K562 (cell line): Measurements from ENCODE around the gene MINDY4. TPM values are rescaled to one million over a fixed set of nuclear protein-coding genes. Genes with fewer than 3 reads are reported as not detected.

ENCODE experiments used
- ATAC-seq: fragments of 200-7000 bp; cut with Tn5 transposase; 3 replicates; pipeline ENCODE4 v1.9.1; 2020; ENCODE audit warnings: moderate library complexity
- BruUV-seq: library from RNA; stranded (reverse); fragments of 400-500 nt; replicated peaks from 2 replicates; lab custom pipeline; 2021; lab: Mats Ljungman, UMichigan
- CTCF ChIA-PET: fragments of 300-600 bp; formaldehyde crosslinking; extraction: SDS; loops from one replicate; lab custom pipeline; 2021; ENCODE audit warnings: low intra/inter-chr PET ratio; lab: Yijun Ruan, JAX
- POLR2A ChIA-PET: fragments of 300-600, 350-650 bp; sonication (Branson Sonifier 250); formaldehyde crosslinking; extraction: SDS; loops from one replicate; lab custom pipeline; 2021; ENCODE audit warnings: antibody characterized with exemption, inconsistent platforms; lab: Yijun Ruan, JAX
- DNase-seq, 4 experiments: peaks; one replicate each; pipeline versions ENCODE4 v3.0.0 to v3.0.0-alpha.2; 2011 to 2018; ENCODE audit warnings: low spot score in 3 of 4, mixed read lengths in 3 of 4; ENCODE audit errors: extremely low read depth in 1 of 4
- FAIRE-seq: peaks from 2 replicates; lab custom pipeline; 2011; peaks lifted over from hg19 to GRCh38; lab: Jason Lieb, UNC
- H2AFZ ChIP-seq: 2 replicates; pipeline ENCODE4 v1.6.0; 2011; ENCODE audit warnings: low read depth, low read length, control low read depth, inconsistent platforms
- H3K27ac ChIP-seq: fragments of 200-600 bp; 3 replicates; pipeline ENCODE4 v1.8.0; 2011; ENCODE audit warnings: low read depth, mild to moderate bottlenecking, control low read depth, inconsistent platforms, low read length, moderate library complexity, mixed read lengths; ENCODE audit errors: extremely low read depth
- H3K27me3 ChIP-seq, 2 experiments: fragments of 300-600 bp in 1 of 2; 2 replicates in 1 of 2; 3 replicates in 1 of 2; pipeline versions ENCODE4 v1.6.0 to v1.8.0; 2011; ENCODE audit warnings: inconsistent platforms in 2 of 2, low read length in 2 of 2, mild to moderate bottlenecking in 1 of 2, mixed read lengths in 1 of 2, moderate library complexity in 1 of 2; ENCODE audit not compliant: control insufficient read depth in 2 of 2, insufficient read depth in 2 of 2
- H3K36me3 ChIP-seq: fragments of 300-600 bp; 3 replicates; pipeline ENCODE4 v1.8.0; 2011; ENCODE audit warnings: mild to moderate bottlenecking, low read length, inconsistent platforms; ENCODE audit not compliant: control insufficient read depth, insufficient read depth
- H3K4me1 ChIP-seq, 2 experiments: fragments of 200-600 bp in 1 of 2; replicated peaks in 1 of 2; 2 replicates in 1 of 2; 3 replicates in 1 of 2; pipeline versions ENCODE4 v1.5.1 to v1.8.0; 2011; ENCODE audit warnings: inconsistent platforms in 2 of 2, low read length in 2 of 2, mild to moderate bottlenecking in 1 of 2, mixed read lengths in 1 of 2, moderate library complexity in 1 of 2; ENCODE audit not compliant: control insufficient read depth in 2 of 2, insufficient read depth in 2 of 2
- H3K4me2 ChIP-seq: 2 replicates; pipeline ENCODE4 v1.6.1; 2011; ENCODE audit warnings: low read length, control low read depth, inconsistent platforms, mixed read lengths; ENCODE audit not compliant: insufficient read depth
- H3K4me3 ChIP-seq: fragments of 200-600 bp; sonication (generic), shearing (Covaris generic); 2 replicates; pipeline ENCODE4 v1.5.1; 2016; ENCODE audit warnings: control low read depth, inconsistent platforms
- H3K79me2 ChIP-seq: fragments of 200-600 bp; 3 replicates; pipeline ENCODE4 v1.8.0; 2011; ENCODE audit warnings: low read length, inconsistent platforms; ENCODE audit not compliant: control insufficient read depth, insufficient read depth
- H3K9ac ChIP-seq, 2 experiments: 2 replicates each; pipeline versions ENCODE4 v1.6.0 to v1.6.1; 2011; ENCODE audit warnings: low read depth in 2 of 2, low read length in 2 of 2, control low read depth in 1 of 2, inconsistent platforms in 1 of 2, mild to moderate bottlenecking in 1 of 2, mixed read lengths in 1 of 2; ENCODE audit not compliant: insufficient read depth in 1 of 2
- H3K9me1 ChIP-seq: one replicate; pipeline ENCODE4 v1.6.0; 2011; ENCODE audit warnings: inconsistent platforms, mild to moderate bottlenecking, low read length, moderate library complexity; ENCODE audit not compliant: control insufficient read depth, insufficient read depth
- H3K9me3 ChIP-seq: replicated peaks from 2 replicates; pipeline ENCODE4 v1.5.1; 2011; ENCODE audit warnings: low read depth, low read length, inconsistent platforms; ENCODE audit not compliant: control insufficient read depth, insufficient read depth
- H4K20me1 ChIP-seq: replicated peaks from 2 replicates; pipeline ENCODE4 v1.6.1; 2011; ENCODE audit warnings: low read length, inconsistent platforms, mixed read lengths; ENCODE audit not compliant: control insufficient read depth, insufficient read depth
- BCOR ChIP-seq: fragments of 450-650 bp; IDR thresholded peaks from 2 replicates; pipeline ENCODE4 v1.6.1; 2016
- CTCFL ChIP-seq: IDR thresholded peaks from 2 replicates; pipeline ENCODE4 v1.6.1; 2011; ENCODE audit warnings: borderline replicate concordance, low read depth, mild to moderate bottlenecking, moderate library complexity, low read length; ENCODE audit not compliant: insufficient read depth, poor library complexity, severe bottlenecking
- EP300 ChIP-seq: IDR thresholded peaks from 2 replicates; pipeline ENCODE4 v1.6.1; 2012; ENCODE audit warnings: low read length, improper control_type of control experiment
- PYGO2 ChIP-seq: fragments of 450-650 bp; IDR thresholded peaks from 2 replicates; pipeline ENCODE4 v1.6.1; 2016; ENCODE audit warnings: mild to moderate bottlenecking, missing genetic modification characterization, moderate library complexity, missing compliant biosample characterization
- RBM25 ChIP-seq: fragments of 200-400 bp; formaldehyde crosslinking; IDR thresholded peaks from 2 replicates; pipeline ENCODE4 v1.6.1; 2018; ENCODE audit warnings: low read length, low read depth, moderate library complexity; ENCODE audit not compliant: severe bottlenecking
- RCOR1 ChIP-seq, 2 experiments: IDR thresholded peaks; 2 replicates each; pipeline ENCODE4 v1.6.1; 2012; ENCODE audit warnings: low read depth in 2 of 2, low read length in 2 of 2, borderline replicate concordance in 1 of 2, improper control_type of control experiment in 1 of 2
- SAP30 ChIP-seq: fragments of 200-600 bp; sonication (generic); IDR thresholded peaks from 2 replicates; pipeline ENCODE4 v1.6.1; 2012; ENCODE audit warnings: borderline replicate concordance, low read depth, mild to moderate bottlenecking, moderate library complexity, low read length, control low read depth, inconsistent platforms; ENCODE audit not compliant: insufficient read depth, poor library complexity, severe bottlenecking
- whole genome bisulfite sequencing: fragments of 100-300 bp; shearing (Covaris generic); methylation state at CpG from one replicate; pipeline ENCODE4 v1.1.6; 2016; ENCODE audit warnings: low coverage, mixed read lengths; ENCODE audit not compliant: insufficient coverage; ENCODE audit errors: missing lambda C conversion rate; 5-methylcytosine and 5-hydroxymethylcytosine counted together
- in situ Hi-C: fragments of 300-500 bp; cut with MboI; formaldehyde crosslinking; loops from 4 replicates; pipeline ENCODE4 v1.15.0; 2018; ENCODE audit warnings: inconsistent platforms, mixed read lengths
- intact Hi-C: fragments of 100-400 bp; cut with micrococcal nuclease; formaldehyde crosslinking; loops from 2 replicates; pipeline ENCODE4 v1.14.2; 2022
- polyA plus RNA-seq, 8 experiments: library from polyadenylated mRNA; depleted of rRNA in 4 of 8; stranded (reverse) in 5 of 8; unstranded in 3 of 8; fragments of >200 nt; fragmentation: Nextera tagmentation in 2 of 8; fragmentation: Illumina TruSeq in 1 of 8; extraction: Ambion mirVana in 2 of 8; extraction: Trizol in 1 of 8; gene quantifications; 2 replicates each; pipeline versions ENCODE4 v1.2.1 to v1.2.3, GENCODE V29; 2011 to 2014; ENCODE audit warnings: inconsistent platforms in 1 of 8, missing spikeins in 1 of 8
- total RNA-seq, 7 experiments: library from RNA; depleted of rRNA in 6 of 7; stranded (reverse); fragments of >200 nt in 6 of 7; fragmentation: Illumina TruSeq in 2 of 7; extraction: Trizol in 2 of 7; gene quantifications; 2 replicates each; pipeline versions ENCODE4 v1.2.1 to v1.2.3, GENCODE V29; 2011 to 2021; ENCODE audit warnings: low replicate concordance in 1 of 7
- TF ChIP-seq, protein P1 (sequence below): fragments of 200-600 bp; sonication (generic); IDR thresholded peaks from one replicate; pipeline ENCODE4 v1.6.1; 2012; ENCODE audit warnings: mild to moderate bottlenecking, low read depth, low read length, inconsistent platforms

Gene MINDY4
- total and polyA plus RNA-seq, 9 of the 15 experiments (the other 6 are each of a cell fraction or from before 2014, with no cell fraction given): 2.1 to 16.7 (median 11.0) TPM

DNA sequence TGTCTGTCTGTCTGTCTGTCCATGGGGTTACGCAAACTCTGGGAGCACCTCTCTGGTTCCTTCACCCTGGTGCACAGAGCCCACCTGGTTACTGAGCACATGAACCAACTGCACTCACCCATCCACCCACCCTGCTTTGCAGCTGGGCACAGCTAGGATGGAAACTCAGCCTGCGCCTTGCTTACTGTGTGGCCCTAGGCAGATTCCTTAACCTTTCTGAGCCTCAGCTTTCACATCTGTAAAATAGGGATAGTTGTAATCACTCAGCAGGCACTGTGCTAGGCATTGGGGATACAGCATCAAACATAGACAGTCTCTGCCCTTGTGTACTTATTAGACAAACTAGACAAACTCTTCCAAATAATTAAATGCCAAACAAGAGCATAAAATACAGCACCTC, 41.1 kb upstream of the MINDY4 start:
- DNase-seq (no peak), ATAC-seq (no peak), FAIRE-seq (no peak)
- Histone ChIP-seq H3K9me1 (no peaks in the 10 kb centered on the region), H3K9ac (no peak overlapping the region), H3K79me2 (no peaks in the 10 kb centered on the region), H3K27ac (no peak overlapping the region), H3K4me1 (peaks cover 4 to 5% of the 10 kb centered on the region in 2 experiments; a peak in 3 of 5 replicates), H2AFZ (no peak overlapping the region), H3K4me3 (no peak overlapping the region), H3K4me2 (no peak overlapping the region), H3K9me3 (no peaks in the 10 kb centered on the region), H3K36me3 (no peaks in the 10 kb centered on the region), H3K27me3 (peaks cover 56 to 76% of the 10 kb centered on the region in 2 experiments), H4K20me1 (no peaks in the 10 kb centered on the region)
- ChIA-PET POLR2A (interaction anchor here (0.6 to 1.4 kb wide), 2 partner anchors 12 to 40 kb away, joined by 3 to 5 read pairs; no protein-coding TSS in a partner anchor), CTCF (no interaction called here)
- no TSS peak for BruUV-seq
- intact Hi-C loops: loop anchor here (10.0 kb wide), 1 partner anchor 455 kb away; no protein-coding TSS in a partner anchor
- in situ Hi-C loops: loop anchor here (10.0 kb wide), 1 partner anchor 565 kb away; no protein-coding TSS in a partner anchor
- WGBS: 32% methylated on average over 2 of the region's 2 CpGs
- TF ChIP-seq, protein P1, sequence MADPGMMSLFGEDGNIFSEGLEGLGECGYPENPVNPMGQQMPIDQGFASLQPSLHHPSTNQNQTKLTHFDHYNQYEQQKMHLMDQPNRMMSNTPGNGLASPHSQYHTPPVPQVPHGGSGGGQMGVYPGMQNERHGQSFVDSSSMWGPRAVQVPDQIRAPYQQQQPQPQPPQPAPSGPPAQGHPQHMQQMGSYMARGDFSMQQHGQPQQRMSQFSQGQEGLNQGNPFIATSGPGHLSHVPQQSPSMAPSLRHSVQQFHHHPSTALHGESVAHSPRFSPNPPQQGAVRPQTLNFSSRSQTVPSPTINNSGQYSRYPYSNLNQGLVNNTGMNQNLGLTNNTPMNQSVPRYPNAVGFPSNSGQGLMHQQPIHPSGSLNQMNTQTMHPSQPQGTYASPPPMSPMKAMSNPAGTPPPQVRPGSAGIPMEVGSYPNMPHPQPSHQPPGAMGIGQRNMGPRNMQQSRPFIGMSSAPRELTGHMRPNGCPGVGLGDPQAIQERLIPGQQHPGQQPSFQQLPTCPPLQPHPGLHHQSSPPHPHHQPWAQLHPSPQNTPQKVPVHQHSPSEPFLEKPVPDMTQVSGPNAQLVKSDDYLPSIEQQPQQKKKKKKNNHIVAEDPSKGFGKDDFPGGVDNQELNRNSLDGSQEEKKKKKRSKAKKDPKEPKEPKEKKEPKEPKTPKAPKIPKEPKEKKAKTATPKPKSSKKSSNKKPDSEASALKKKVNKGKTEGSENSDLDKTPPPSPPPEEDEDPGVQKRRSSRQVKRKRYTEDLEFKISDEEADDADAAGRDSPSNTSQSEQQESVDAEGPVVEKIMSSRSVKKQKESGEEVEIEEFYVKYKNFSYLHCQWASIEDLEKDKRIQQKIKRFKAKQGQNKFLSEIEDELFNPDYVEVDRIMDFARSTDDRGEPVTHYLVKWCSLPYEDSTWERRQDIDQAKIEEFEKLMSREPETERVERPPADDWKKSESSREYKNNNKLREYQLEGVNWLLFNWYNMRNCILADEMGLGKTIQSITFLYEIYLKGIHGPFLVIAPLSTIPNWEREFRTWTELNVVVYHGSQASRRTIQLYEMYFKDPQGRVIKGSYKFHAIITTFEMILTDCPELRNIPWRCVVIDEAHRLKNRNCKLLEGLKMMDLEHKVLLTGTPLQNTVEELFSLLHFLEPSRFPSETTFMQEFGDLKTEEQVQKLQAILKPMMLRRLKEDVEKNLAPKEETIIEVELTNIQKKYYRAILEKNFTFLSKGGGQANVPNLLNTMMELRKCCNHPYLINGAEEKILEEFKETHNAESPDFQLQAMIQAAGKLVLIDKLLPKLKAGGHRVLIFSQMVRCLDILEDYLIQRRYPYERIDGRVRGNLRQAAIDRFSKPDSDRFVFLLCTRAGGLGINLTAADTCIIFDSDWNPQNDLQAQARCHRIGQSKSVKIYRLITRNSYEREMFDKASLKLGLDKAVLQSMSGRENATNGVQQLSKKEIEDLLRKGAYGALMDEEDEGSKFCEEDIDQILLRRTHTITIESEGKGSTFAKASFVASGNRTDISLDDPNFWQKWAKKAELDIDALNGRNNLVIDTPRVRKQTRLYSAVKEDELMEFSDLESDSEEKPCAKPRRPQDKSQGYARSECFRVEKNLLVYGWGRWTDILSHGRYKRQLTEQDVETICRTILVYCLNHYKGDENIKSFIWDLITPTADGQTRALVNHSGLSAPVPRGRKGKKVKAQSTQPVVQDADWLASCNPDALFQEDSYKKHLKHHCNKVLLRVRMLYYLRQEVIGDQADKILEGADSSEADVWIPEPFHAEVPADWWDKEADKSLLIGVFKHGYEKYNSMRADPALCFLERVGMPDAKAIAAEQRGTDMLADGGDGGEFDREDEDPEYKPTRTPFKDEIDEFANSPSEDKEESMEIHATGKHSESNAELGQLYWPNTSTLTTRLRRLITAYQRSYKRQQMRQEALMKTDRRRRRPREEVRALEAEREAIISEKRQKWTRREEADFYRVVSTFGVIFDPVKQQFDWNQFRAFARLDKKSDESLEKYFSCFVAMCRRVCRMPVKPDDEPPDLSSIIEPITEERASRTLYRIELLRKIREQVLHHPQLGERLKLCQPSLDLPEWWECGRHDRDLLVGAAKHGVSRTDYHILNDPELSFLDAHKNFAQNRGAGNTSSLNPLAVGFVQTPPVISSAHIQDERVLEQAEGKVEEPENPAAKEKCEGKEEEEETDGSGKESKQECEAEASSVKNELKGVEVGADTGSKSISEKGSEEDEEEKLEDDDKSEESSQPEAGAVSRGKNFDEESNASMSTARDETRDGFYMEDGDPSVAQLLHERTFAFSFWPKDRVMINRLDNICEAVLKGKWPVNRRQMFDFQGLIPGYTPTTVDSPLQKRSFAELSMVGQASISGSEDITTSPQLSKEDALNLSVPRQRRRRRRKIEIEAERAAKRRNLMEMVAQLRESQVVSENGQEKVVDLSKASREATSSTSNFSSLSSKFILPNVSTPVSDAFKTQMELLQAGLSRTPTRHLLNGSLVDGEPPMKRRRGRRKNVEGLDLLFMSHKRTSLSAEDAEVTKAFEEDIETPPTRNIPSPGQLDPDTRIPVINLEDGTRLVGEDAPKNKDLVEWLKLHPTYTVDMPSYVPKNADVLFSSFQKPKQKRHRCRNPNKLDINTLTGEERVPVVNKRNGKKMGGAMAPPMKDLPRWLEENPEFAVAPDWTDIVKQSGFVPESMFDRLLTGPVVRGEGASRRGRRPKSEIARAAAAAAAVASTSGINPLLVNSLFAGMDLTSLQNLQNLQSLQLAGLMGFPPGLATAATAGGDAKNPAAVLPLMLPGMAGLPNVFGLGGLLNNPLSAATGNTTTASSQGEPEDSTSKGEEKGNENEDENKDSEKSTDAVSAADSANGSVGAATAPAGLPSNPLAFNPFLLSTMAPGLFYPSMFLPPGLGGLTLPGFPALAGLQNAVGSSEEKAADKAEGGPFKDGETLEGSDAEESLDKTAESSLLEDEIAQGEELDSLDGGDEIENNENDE: no peak
- no peak for TF ChIP-seq EP300
- TF ChIP-seq SAP30: no peak
- no peak for TF ChIP-seq PYGO2
- TF ChIP-seq CTCFL: no peak
- TF ChIP-seq RCOR1 (IDR thresholded peaks at IDR 0.05; ENCODE audit: borderline replicate concordance in 1 of 2, low read depth in 2 of 2, low read length in 2 of 2): 0 out of 4 replicates have a peak, but pooled peaks of 1 of the 2 experiments have one; percentile 5
- peak; percentile 60 for TF ChIP-seq RBM25
- peak; percentile 44; the same call in 1 of the 2 replicates for TF ChIP-seq BCOR
